SK-N-SH (cell line): ENCODE measurements around the gene FAM76A. TPM values are rescaled to one million over a fixed set of nuclear protein-coding genes. Genes with fewer than 3 reads are reported as not detected.

Experiments used
- CTCF ChIA-PET: fragments of 300-600, 350-600 bp; formaldehyde crosslinking; extraction: SDS; loops from one replicate; lab custom pipeline; 2021; lab: Yijun Ruan, JAX
- POLR2A ChIA-PET: fragments of 350-600 bp; sonication (Branson Sonifier 250); formaldehyde crosslinking; extraction: SDS; loops from one replicate; lab custom pipeline; 2020; ENCODE audit warnings: antibody characterized with exemption, inconsistent platforms; lab: Yijun Ruan, JAX
- DNase-seq: peaks from one replicate; pipeline ENCODE4 v3.0.0; 2012
- H2AFZ ChIP-seq: fragments of 200-600 bp; sonication (generic); 2 replicates; pipeline ENCODE4 v1.8.1; 2016; ENCODE audit warnings: antibody characterized with exemption, mild to moderate bottlenecking, low read depth
- H3F3A ChIP-seq: fragments of 200-600 bp; sonication (generic); replicated peaks from 2 replicates; pipeline ENCODE3; 2016; ENCODE audit warnings: antibody characterized with exemption, mild to moderate bottlenecking; ENCODE audit not compliant: insufficient read depth
- H3K27ac ChIP-seq, 2 experiments: fragments of 200-500 bp in 1 of 2; fragments of 200-600 bp in 1 of 2; sonication (Bioruptor generic) in 1 of 2; sonication (generic), shearing (Covaris generic) in 1 of 2; 2 replicates each; pipeline versions ENCODE4 v1.5.1 to v1.6.1; 2014 to 2016; ENCODE audit warnings: low read depth in 2 of 2, inconsistent platforms in 1 of 2, low read length in 1 of 2, mild to moderate bottlenecking in 1 of 2, mixed read lengths in 1 of 2
- H3K27me3 ChIP-seq: fragments of 200-600 bp; sonication (generic), shearing (Covaris generic); 2 replicates; pipeline ENCODE4 v1.6.1; 2016; ENCODE audit warnings: mixed run types; ENCODE audit not compliant: insufficient read depth
- H3K36me3 ChIP-seq, 2 experiments: fragments of 200-500 bp in 1 of 2; fragments of 200-600 bp in 1 of 2; sonication (Bioruptor generic) in 1 of 2; sonication (generic) in 1 of 2; replicated peaks in 1 of 2; 2 replicates each; pipeline versions ENCODE3 to v1.5.1; 2014 to 2016; ENCODE audit warnings: low read length in 1 of 2, mild to moderate bottlenecking in 1 of 2; ENCODE audit not compliant: insufficient read depth in 2 of 2, control insufficient read depth in 1 of 2
- H3K4me1 ChIP-seq, 2 experiments: fragments of 200-500 bp in 1 of 2; fragments of 200-600 bp in 1 of 2; sonication (Bioruptor generic) in 1 of 2; sonication (generic), shearing (Covaris generic) in 1 of 2; 2 replicates each; pipeline versions ENCODE4 v1.5.1 to v1.6.1; 2014 to 2016; ENCODE audit warnings: low read depth in 1 of 2, low read length in 1 of 2, mixed run types in 1 of 2; ENCODE audit not compliant: insufficient read depth in 2 of 2, control insufficient read depth in 1 of 2
- H3K4me2 ChIP-seq: fragments of 200-600 bp; sonication (generic), shearing (Covaris generic); 2 replicates; pipeline ENCODE4 v1.6.1; 2017; ENCODE audit warnings: mixed run types
- H3K4me3 ChIP-seq, 2 experiments: fragments of 200-500 bp in 1 of 2; fragments of 200-600 bp in 1 of 2; sonication (Bioruptor generic) in 1 of 2; sonication (generic), shearing (Covaris generic) in 1 of 2; 2 replicates each; pipeline versions ENCODE4 v1.5.1 to v1.8.1; 2014 to 2016; ENCODE audit warnings: low read depth in 2 of 2, inconsistent platforms in 1 of 2, low read length in 1 of 2, mild to moderate bottlenecking in 1 of 2, mixed read lengths in 1 of 2, moderate library complexity in 1 of 2
- H3K79me2 ChIP-seq: fragments of 200-600 bp; sonication (generic); 2 replicates; pipeline ENCODE4 v1.8.1; 2017; ENCODE audit warnings: mild to moderate bottlenecking; ENCODE audit not compliant: insufficient read depth
- H3K9ac ChIP-seq: fragments of 200-600 bp; sonication (generic); 2 replicates; pipeline ENCODE4 v1.6.1; 2017; ENCODE audit warnings: mixed run types
- H3K9me2 ChIP-seq: fragments of 200-600 bp; sonication (generic); 2 replicates; pipeline ENCODE4 v1.6.1; 2017; ENCODE audit warnings: mixed run types
- H3K9me3 ChIP-seq: fragments of 200-600 bp; sonication (generic); 2 replicates; pipeline ENCODE4 v1.6.1; 2017; ENCODE audit warnings: mixed run types, mild to moderate bottlenecking, moderate library complexity
- H4K20me1 ChIP-seq: fragments of 200-600 bp; sonication (generic); 2 replicates; pipeline ENCODE4 v1.6.1; 2017; ENCODE audit warnings: mild to moderate bottlenecking, mixed run types; ENCODE audit not compliant: insufficient read depth
- CTCF ChIP-seq: fragments of 200-600 bp; sonication (generic); IDR thresholded peaks from 2 replicates; pipeline ENCODE4 v1.6.1; 2017; ENCODE audit warnings: antibody characterized with exemption, mild to moderate bottlenecking, moderate library complexity
- EP300 ChIP-seq, 2 experiments: IDR thresholded peaks; 2 replicates each; pipeline versions ENCODE4 v1.4.0 to v1.6.1; 2012; ENCODE audit warnings: borderline replicate concordance in 1 of 2, low read depth in 1 of 2, low read length in 1 of 2
- EZH2phosphoT487 ChIP-seq: fragments of 200-600 bp; sonication (generic); IDR thresholded peaks from 2 replicates; pipeline ENCODE4 v1.6.1; 2017; ENCODE audit warnings: low read depth, mixed run types, mild to moderate bottlenecking, antibody characterized with exemption, moderate library complexity, borderline replicate concordance
- FOSL2 ChIP-seq: IDR thresholded peaks from 2 replicates; pipeline ENCODE4 v1.4.0; 2012; ENCODE audit warnings: low read depth, mild to moderate bottlenecking, moderate library complexity, borderline replicate concordance
- FOXM1 ChIP-seq: IDR thresholded peaks from 2 replicates; pipeline ENCODE4 v1.4.0; 2012; ENCODE audit warnings: low read depth, mild to moderate bottlenecking
- GATA2 ChIP-seq: sonication (generic); formaldehyde crosslinking; IDR thresholded peaks from 2 replicates; pipeline ENCODE4 v1.5.0; 2020; ENCODE audit warnings: mild to moderate bottlenecking, missing genetic modification reagents
- IRF3 ChIP-seq: fragments of 150-350 bp; IDR thresholded peaks from 2 replicates; pipeline ENCODE4 v1.6.1; 2016; ENCODE audit warnings: mild to moderate bottlenecking, low read depth, low read length
- JUND ChIP-seq: IDR thresholded peaks from 2 replicates; pipeline ENCODE4 v1.4.0; 2012
- MAX ChIP-seq: IDR thresholded peaks from 2 replicates; pipeline ENCODE4 v1.4.0; 2012; ENCODE audit warnings: low read depth
- MEF2A ChIP-seq: IDR thresholded peaks from 2 replicates; pipeline ENCODE4 v1.4.0; 2012; ENCODE audit warnings: low read depth, borderline replicate concordance
- NFIC ChIP-seq: IDR thresholded peaks from 2 replicates; pipeline ENCODE4 v1.4.0; 2012; ENCODE audit warnings: borderline replicate concordance
- NRF1 ChIP-seq: IDR thresholded peaks from 2 replicates; pipeline ENCODE4 v1.6.1; 2012; ENCODE audit warnings: low read depth, mild to moderate bottlenecking, low read length
- POLR2AphosphoS5 ChIP-seq: IDR thresholded peaks from 2 replicates; pipeline ENCODE4 v1.6.1; 2012; ENCODE audit warnings: low read depth, low read length
- RCOR1 ChIP-seq: fragments of 150-350 bp; IDR thresholded peaks from 2 replicates; pipeline ENCODE4 v1.6.1; 2017; ENCODE audit warnings: antibody characterized with exemption, low read length
- REST ChIP-seq: IDR thresholded peaks from 2 replicates; pipeline ENCODE4 v1.6.1; 2012; ENCODE audit warnings: mild to moderate bottlenecking, low read depth, low read length, moderate library complexity
- RFX5 ChIP-seq: IDR thresholded peaks from 2 replicates; pipeline ENCODE4 v1.6.1; 2012; ENCODE audit warnings: mild to moderate bottlenecking, improper control_type of control experiment, low read length
- SMC3 ChIP-seq: IDR thresholded peaks from 2 replicates; pipeline ENCODE4 v1.6.1; 2012; ENCODE audit warnings: low read depth, low read length, improper control_type of control experiment
- TCF12 ChIP-seq: IDR thresholded peaks from 2 replicates; pipeline ENCODE4 v1.4.0; 2012
- YY1 ChIP-seq: IDR thresholded peaks from 2 replicates; pipeline ENCODE4 v1.4.0; 2012; ENCODE audit warnings: low read depth, mild to moderate bottlenecking
- WGBS: methylation state at CpG from one replicate; pipeline ENCODE4 v1.1.6; 2017; ENCODE audit warnings: low lambda C conversion rate; 5-methylcytosine and 5-hydroxymethylcytosine counted together
- polyA plus RNA-seq, 3 experiments: library from polyadenylated mRNA; depleted of rRNA; stranded (reverse); fragments of >200 nt; gene quantifications; 2 replicates each; pipeline ENCODE4 v1.2.3, GENCODE V29; 2012

FAM76A gene
- polyA plus RNA-seq, 1 of the 3 experiments (the other 2 are of a cell fraction) = 2.9 TPM

GRCh38 chr1:27713139-27713725 is 12.5 kb upstream of the FAM76A start:
- Histone ChIP-seq H2AFZ (no peak overlapping the region), H3K9ac (no peak overlapping the region), H3K4me3 (no peak overlapping the region), H3K9me3 (no peaks in the 10 kb centered on the region), H4K20me1 (no peaks in the 10 kb centered on the region), H3K79me2 (no peaks in the 10 kb centered on the region), H3K9me2 (no peaks in the 10 kb centered on the region), H3K4me1 (no peaks in the 10 kb centered on the region), H3K27me3 (peaks cover 8% of the 10 kb centered on the region; the same call in 1 of the 2 replicates), H3K27ac (no peak overlapping the region), H3K4me2 (no peak overlapping the region), H3F3A (no peaks in the 10 kb centered on the region), H3K36me3 (no peaks in the 10 kb centered on the region)
- CTCF ChIA-PET = interaction anchor here (1.0 kb wide), 1 partner anchor 44 kb away, joined by 3 read pairs; no protein-coding TSS in a partner anchor
- 66% methylated on average over 3 of the region's 3 CpGs for WGBS
- TF ChIP-seq YY1 (no peak), FOSL2 (no peak), REST (no peak), POLR2AphosphoS5 (no peak), JUND (no peak), NFIC (no peak), SMC3 (no peak), GATA2 (CRISPR knock-in tag) (no peak), TCF12 (no peak), NRF1 (no peak)
- POLR2A ChIA-PET = no interaction called here
- no peak for DNase-seq

- CTCF ChIA-PET = interaction anchor here (0.7 kb wide), 1 partner anchor 107 kb away, joined by 3 read pairs; no protein-coding TSS in a partner anchor
- TF ChIP-seq NRF1 = no peak
- TF ChIP-seq EZH2phosphoT487 = no peak
- TF ChIP-seq GATA2 (CRISPR knock-in tag) = no peak
- no peak for TF ChIP-seq JUND
- no peak for TF ChIP-seq MEF2A
- TF ChIP-seq MAX = no peak
- no peak for TF ChIP-seq CTCF
- TF ChIP-seq RCOR1 = no peak
- no peak for TF ChIP-seq FOXM1
- TF ChIP-seq EP300 (IDR thresholded peaks at IDR 0.05; ENCODE audit: borderline replicate concordance in 1 of 2, low read depth in 1 of 2, low read length in 1 of 2) = no peak
- no peak for TF ChIP-seq RFX5
- no peak for TF ChIP-seq IRF3
Observed at GRCh38 chr1:27713869-27714513, 11.8 kb upstream of the FAM76A start.

More at GRCh38 chr1:27713869-27714513, 11.8 kb upstream of the FAM76A start:
- Histone ChIP-seq H4K20me1 (no peaks in the 10 kb centered on the region), H3K4me2 (no peak overlapping the region), H3K4me3 (no peak overlapping the region), H3K27me3 (peaks cover 8% of the 10 kb centered on the region; the same call in 1 of the 2 replicates), H3K9ac (no peak overlapping the region), H3K79me2 (no peaks in the 10 kb centered on the region), H3K9me3 (no peaks in the 10 kb centered on the region), H3K36me3 (no peaks in the 10 kb centered on the region), H3K27ac (no peak overlapping the region), H3K4me1 (no peaks in the 10 kb centered on the region), H3K9me2 (no peaks in the 10 kb centered on the region), H2AFZ (no peak overlapping the region), H3F3A (no peaks in the 10 kb centered on the region)
- POLR2A ChIA-PET = interaction anchor here (0.6 to 0.8 kb wide), 2 partner anchors 12 to 14 kb away, joined by 3 read pairs; partner anchors contain the start of gene FAM76A
- no peak for DNase-seq
- WGBS = 44% methylated on average over 3 of the region's 3 CpGs
